GM12801 (cell line): Measurements from ENCODE around the gene SLC6A19.

Source experiments
- TF ChIP-seq, protein P1 (sequence below): IDR thresholded peaks from one replicate; pipeline ENCODE4 v1.5.1; 2011; ENCODE audit warnings: control low read depth; ENCODE audit not compliant: insufficient read length; ENCODE audit errors: extremely low read depth

SLC6A19 gene

DNA sequence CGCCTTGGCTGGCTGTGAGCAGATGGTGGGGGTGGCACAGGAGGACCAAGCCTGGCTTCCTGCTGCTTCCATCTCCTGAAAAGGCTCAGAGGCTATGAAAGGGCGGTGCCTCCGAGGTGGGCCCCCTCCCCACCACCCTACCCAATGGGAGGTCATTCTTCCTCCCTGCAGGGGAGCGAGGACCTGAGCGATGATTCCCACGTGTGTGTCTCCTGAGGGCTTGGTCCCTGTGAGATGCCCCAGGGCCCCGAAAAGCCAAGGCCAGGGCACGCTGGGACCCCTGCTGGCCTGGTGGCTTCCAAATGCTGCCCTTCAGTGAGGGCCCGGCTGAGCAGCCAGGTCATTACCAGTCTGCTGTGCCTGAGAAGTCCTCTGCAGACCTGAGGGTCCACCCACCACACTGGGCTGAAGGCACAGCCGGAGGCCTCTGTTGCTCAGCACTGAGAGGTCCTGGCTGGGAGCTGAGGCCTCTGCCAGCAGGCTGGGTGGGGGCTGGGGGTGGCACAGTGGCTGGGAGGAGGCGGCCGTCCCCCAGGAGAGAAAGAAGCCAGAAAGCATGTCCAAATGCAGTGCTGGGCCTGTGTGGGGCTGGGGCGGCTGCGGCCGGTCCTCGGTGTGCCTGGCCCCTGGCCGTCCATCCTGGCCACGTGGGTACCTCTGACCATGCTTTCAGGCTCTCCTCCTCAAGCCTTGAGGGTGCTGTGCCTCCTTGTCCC lies 14.0 kb upstream of the SLC6A19 start:
- TF ChIP-seq, protein P1, sequence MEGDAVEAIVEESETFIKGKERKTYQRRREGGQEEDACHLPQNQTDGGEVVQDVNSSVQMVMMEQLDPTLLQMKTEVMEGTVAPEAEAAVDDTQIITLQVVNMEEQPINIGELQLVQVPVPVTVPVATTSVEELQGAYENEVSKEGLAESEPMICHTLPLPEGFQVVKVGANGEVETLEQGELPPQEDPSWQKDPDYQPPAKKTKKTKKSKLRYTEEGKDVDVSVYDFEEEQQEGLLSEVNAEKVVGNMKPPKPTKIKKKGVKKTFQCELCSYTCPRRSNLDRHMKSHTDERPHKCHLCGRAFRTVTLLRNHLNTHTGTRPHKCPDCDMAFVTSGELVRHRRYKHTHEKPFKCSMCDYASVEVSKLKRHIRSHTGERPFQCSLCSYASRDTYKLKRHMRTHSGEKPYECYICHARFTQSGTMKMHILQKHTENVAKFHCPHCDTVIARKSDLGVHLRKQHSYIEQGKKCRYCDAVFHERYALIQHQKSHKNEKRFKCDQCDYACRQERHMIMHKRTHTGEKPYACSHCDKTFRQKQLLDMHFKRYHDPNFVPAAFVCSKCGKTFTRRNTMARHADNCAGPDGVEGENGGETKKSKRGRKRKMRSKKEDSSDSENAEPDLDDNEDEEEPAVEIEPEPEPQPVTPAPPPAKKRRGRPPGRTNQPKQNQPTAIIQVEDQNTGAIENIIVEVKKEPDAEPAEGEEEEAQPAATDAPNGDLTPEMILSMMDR: no peak

- TF ChIP-seq, protein P1: no peak
Observed at GRCh38 chr5:1187950-1188334, 13.5 kb upstream of the SLC6A19 start.

DNA sequence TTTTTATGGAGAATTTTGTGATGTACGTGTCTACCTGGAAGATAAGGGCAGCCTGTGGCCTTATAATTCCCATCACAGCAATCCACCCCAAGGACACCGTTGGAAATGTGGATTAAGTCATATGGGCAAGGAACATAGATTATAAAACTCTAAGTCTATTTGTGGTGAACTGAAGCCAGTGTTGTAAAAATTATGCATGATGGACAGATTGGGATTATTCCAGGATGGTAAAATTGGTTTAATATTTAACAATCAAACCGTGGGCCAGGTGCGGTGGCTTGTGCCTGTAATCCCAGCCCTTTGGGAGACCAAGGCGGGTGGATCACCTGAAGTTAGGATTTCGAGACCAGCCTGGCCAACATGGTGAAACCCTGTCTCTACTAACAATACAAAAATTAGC lies 12.9 kb upstream of the SLC6A19 start:
- TF ChIP-seq, protein P1: no peak

- TF ChIP-seq, protein P1: no peak
Observed at GRCh38 chr5:1189269-1189668, 12.1 kb upstream of the SLC6A19 start.

GRCh38 chr5:1190278-1190677 lies 11.1 kb upstream of the SLC6A19 start:
- TF ChIP-seq, protein P1: no peak

DNA sequence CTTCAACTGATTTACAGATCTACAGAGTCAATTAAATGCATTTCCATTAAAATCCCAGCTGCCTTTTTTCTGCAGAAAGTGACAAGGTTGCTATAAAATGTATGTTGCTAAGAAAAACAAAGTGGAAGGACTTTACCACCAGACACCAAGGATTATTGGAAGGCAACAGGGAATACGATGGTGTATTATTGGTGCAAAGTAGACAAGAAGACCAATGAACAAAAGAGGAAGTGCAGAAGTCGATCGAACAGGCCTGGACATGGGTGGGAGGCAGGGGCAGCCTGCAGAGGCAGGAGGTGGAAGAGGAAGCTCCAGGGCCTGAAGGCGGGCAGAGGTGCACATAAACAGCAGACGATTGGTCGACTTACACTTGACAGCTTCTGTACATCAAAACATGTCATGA lies 10.6 kb upstream of the SLC6A19 start:
- TF ChIP-seq, protein P1: no peak

- TF ChIP-seq, protein P1: no peak
Observed at GRCh38 chr5:1192971-1193590, 8.3 kb upstream of the SLC6A19 start.
